Sigmoid colon (tissue), 7 donors: ENCODE results near the gene EVA1A. TPM values are rescaled to one million over a fixed set of nuclear protein-coding genes. Genes with fewer than 3 reads are reported as not detected.

Experiments used
- DNase-seq: peaks from one replicate; pipeline ENCODE4 v3.0.0-alpha.2; 2019
- H3K27ac ChIP-seq, 4 donors: fragments of 200-600 bp; sonication (generic); one replicate each; pipeline ENCODE4 v1.5.1; 2016 to 2019; ENCODE audit warnings: mild to moderate bottlenecking in 1 of 4
- H3K27me3 ChIP-seq, 3 donors: fragments of 200-600 bp; sonication (generic); one replicate each; pipeline ENCODE4 v1.5.1; 2019; ENCODE audit warnings: mild to moderate bottlenecking in 1 of 3
- H3K36me3 ChIP-seq, 4 donors: fragments of 200-600 bp; sonication (generic); one replicate each; pipeline ENCODE4 v1.5.1; 2016 to 2019
- H3K4me1 ChIP-seq, 4 donors: fragments of 200-600 bp; sonication (generic); one replicate each; pipeline ENCODE4 v1.5.1; 2017 to 2019
- H3K4me3 ChIP-seq, 4 donors: fragments of 200-600 bp; sonication (generic); one replicate each; pipeline ENCODE4 v1.5.1; 2017 to 2019; ENCODE audit warnings: mild to moderate bottlenecking in 2 of 4, moderate library complexity in 1 of 4
- H3K9me3 ChIP-seq, 4 donors: fragments of 200-600 bp in 3 of 4; sonication (generic) in 3 of 4; one replicate each; pipeline versions ENCODE4 v1.5.1 to v1.6.1; 2013 to 2019
- EP300 ChIP-seq, 4 donors: sonication (generic); formaldehyde crosslinking; IDR thresholded peaks; one replicate each; pipeline ENCODE4 v1.6.1; 2017; ENCODE audit warnings: antibody characterized with exemption in 4 of 4
- POLR2A ChIP-seq, 2 donors: fragments of 450-650 bp; IDR thresholded peaks; one replicate each; pipeline ENCODE4 v1.6.1; 2016; ENCODE audit warnings: antibody characterized with exemption in 2 of 2, mild to moderate bottlenecking in 2 of 2, moderate library complexity in 2 of 2
- POLR2AphosphoS5 ChIP-seq, 4 donors: sonication (generic); formaldehyde crosslinking; IDR thresholded peaks; one replicate each; pipeline ENCODE4 v1.6.1; 2017; ENCODE audit warnings: antibody characterized with exemption in 4 of 4
- WGBS, 2 donors: extraction: QIAGEN DNeasy Blood & Tissue Kit; methylation state at CpG; one replicate each; pipeline ENCODE4 v1.1.7; 2013; 5-methylcytosine and 5-hydroxymethylcytosine counted together
- intact Hi-C: fragments of 100-400 bp; cut with DNase I; formaldehyde crosslinking; loops from one replicate; pipeline ENCODE4 v1.15.1; 2023
- polyA plus RNA-seq, 3 donors: library from polyadenylated mRNA; stranded (reverse); fragments of 200-250 nt; gene quantifications; one replicate each; pipeline ENCODE4 v1.2.3, GENCODE V29; 2013
- total RNA-seq, 4 donors: library from RNA; depleted of rRNA; stranded (reverse); fragments of >200 nt; gene quantifications; one replicate each; pipeline ENCODE4 v1.1.0, GENCODE V29; 2016
- TF ChIP-seq, protein P1 (sequence below), 4 experiments: fragments of 450-650 bp in 3 of 4; fragments of 200-600 bp in 1 of 4; IDR thresholded peaks; one replicate each; pipeline ENCODE4 v1.5.1; 2016 to 2019; ENCODE audit warnings: antibody characterized with exemption in 4 of 4, mild to moderate bottlenecking in 3 of 4, moderate library complexity in 2 of 4
- donor health status: healthy with polysubstance abuse.
- donor health status: Bipolar disorder and iron deficiency.
- donor health status: healthy.

The EVA1A gene
- total and polyA plus RNA-seq, 7 donors = 1.2 to 5.4 (median 1.2) TPM; not detected in 4

DNA sequence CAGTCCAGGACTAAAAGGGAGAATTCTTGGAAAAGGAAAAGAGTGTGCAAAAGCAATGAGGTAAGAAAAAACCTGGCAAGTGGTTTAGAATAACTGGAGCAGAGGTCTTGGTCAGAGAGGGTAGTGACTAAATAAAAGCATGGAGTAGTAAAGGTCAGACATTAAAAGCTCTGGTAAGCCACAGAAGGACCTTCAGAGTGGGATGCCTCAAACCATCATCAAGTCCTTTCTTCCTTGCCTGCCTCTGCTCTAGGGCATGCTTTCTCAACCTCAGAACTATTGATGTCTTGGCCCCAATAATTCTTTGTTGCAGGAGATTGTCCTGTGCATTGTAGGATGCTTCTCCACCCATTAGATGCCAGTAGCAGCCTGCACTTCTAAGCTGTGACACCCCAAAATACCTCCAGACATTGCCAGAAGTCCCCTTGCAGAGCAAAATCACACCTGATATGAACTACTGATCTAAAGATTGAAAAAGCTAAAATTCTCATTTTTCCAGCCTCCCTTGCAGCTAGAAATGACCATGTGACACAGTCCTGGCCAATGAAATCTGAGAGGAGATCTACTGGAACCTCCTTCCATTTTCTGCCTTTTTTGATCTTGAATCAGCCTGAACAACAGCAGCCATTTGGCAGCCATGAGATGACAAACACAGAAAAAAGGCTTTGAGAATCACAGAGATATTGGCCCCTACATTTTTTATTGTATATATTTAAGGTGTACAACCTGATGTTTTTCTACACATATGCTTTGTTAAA, 48.1 kb downstream of the EVA1A start:
- Histone ChIP-seq H3K4me1 (no peaks in the 10 kb centered on the region), H3K36me3 (no peaks in the 10 kb centered on the region), H3K27me3 (no peaks in the 10 kb centered on the region), H3K9me3 (peaks cover 0 to 4% (median 0%) of the 10 kb centered on the region in 4 donors), H3K4me3 (no peak overlapping the region), H3K27ac (no peak overlapping the region)
- no peak for DNase-seq
- intact Hi-C loops = no loop called here
- TF ChIP-seq, protein P1, sequence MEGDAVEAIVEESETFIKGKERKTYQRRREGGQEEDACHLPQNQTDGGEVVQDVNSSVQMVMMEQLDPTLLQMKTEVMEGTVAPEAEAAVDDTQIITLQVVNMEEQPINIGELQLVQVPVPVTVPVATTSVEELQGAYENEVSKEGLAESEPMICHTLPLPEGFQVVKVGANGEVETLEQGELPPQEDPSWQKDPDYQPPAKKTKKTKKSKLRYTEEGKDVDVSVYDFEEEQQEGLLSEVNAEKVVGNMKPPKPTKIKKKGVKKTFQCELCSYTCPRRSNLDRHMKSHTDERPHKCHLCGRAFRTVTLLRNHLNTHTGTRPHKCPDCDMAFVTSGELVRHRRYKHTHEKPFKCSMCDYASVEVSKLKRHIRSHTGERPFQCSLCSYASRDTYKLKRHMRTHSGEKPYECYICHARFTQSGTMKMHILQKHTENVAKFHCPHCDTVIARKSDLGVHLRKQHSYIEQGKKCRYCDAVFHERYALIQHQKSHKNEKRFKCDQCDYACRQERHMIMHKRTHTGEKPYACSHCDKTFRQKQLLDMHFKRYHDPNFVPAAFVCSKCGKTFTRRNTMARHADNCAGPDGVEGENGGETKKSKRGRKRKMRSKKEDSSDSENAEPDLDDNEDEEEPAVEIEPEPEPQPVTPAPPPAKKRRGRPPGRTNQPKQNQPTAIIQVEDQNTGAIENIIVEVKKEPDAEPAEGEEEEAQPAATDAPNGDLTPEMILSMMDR (IDR thresholded peaks at IDR 0.05) = no peak
- TF ChIP-seq POLR2AphosphoS5 (IDR thresholded peaks at IDR 0.05) = no peak
- TF ChIP-seq EP300 (IDR thresholded peaks at IDR 0.05) = no peak
- TF ChIP-seq POLR2A (IDR thresholded peaks at IDR 0.05) = no peak

DNA sequence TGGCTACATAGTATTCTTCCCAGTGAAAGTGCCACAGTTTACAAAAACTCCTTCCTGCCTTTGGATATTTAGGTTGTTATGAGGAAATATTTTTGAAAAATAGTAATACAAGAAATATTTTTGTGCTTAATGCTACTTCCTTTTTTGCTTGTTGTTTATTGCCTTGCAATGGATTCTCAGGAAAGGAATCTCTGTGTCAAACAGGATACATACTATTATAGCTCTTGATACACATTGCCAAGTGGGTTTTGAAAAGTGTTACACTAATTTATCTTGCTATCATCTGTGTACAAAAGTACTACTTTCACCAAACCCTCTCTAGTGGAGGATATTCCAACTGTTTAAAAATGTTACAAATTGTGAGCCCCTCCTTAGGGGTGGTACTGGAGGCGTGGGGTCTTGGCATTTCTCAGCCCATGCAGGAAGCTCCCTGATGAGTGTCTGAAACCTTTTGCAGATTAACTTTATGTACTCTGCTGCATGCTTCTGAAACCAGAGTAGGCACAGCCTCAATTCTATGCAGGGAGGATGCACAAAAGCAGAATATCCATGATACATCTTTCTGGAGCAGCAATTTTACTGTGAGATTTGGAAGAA, 54.5 kb downstream of the EVA1A start:
- no peaks in the 10 kb centered on the region for H3K27me3 ChIP-seq
- no peaks in the 10 kb centered on the region for H3K36me3 ChIP-seq
- H3K9me3 ChIP-seq = no peaks in the 10 kb centered on the region
- no peak overlapping the region for H3K4me3 ChIP-seq
- no peaks in the 10 kb centered on the region for H3K4me1 ChIP-seq
- H3K27ac ChIP-seq = no peak overlapping the region
- DNase-seq = no peak
- intact Hi-C loops = no loop called here
- WGBS, 2 donors = 76 to 80% methylated on average over 1 of the region's 1 CpG
- TF ChIP-seq, protein P1 (IDR thresholded peaks at IDR 0.05) = no peak
- TF ChIP-seq POLR2A (IDR thresholded peaks at IDR 0.05) = no peak

DNA sequence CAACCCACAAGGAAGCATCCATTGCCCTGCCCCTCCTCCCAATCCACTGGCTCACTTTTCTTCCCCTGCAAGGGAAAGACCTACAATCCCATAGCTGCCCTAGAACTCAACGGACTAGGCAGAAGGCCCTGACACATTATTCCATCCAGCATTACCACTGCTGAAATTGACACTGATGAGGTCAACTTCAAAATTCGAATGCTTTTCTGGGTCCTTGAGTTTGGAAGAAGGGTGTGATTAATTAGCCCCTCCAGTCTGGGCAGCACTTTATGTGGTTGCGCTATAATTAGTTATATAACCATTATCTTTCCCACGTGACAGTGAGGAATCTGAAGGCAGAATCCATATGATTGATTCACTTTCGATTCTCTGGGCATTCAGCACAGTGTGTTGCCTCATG, 55.7 kb downstream of the EVA1A start:
- no peaks in the 10 kb centered on the region for H3K4me1 ChIP-seq
- WGBS, 2 donors = 74 to 88% methylated on average over 5 of the region's 5 CpGs
- H3K27ac ChIP-seq = no peak overlapping the region
- H3K36me3 ChIP-seq = no peaks in the 10 kb centered on the region
- DNase-seq = no peak
- H3K4me3 ChIP-seq = no peak overlapping the region
- H3K9me3 ChIP-seq = no peaks in the 10 kb centered on the region
- intact Hi-C loops = no loop called here
- no peak for TF ChIP-seq POLR2A (IDR thresholded peaks at IDR 0.05)
- TF ChIP-seq EP300 (IDR thresholded peaks at IDR 0.05) = no peak
- TF ChIP-seq, protein P1 (IDR thresholded peaks at IDR 0.05) = no peak
- TF ChIP-seq POLR2AphosphoS5 (IDR thresholded peaks at IDR 0.05) = no peak
- H3K27me3 ChIP-seq = no peaks in the 10 kb centered on the region

DNA sequence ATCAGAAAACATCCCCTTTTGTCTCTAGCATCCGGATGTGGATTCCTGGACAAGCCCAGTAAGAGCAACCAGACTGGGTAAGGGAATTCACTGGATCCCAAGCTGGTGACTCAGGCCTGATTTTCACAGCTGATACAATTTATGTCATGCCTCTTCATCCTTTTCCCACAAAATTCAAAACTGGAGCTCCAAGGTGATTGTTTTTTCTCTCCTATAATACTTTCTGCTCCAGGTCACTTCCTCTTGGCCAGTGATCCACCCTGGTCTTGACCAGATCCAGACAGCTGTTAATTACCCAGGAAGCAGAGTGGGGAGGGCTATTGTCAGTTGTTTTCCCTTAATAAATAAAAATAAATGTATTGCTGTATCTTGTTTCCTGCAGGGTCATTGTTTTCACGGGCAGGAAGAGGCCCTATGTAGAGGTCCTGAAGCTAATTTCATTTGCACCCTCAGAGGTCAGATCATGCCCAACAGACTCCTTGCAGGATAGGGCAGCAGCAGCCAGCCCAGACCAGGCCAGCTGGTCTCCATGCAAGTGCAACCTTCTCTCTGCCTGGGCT, 57.6 kb downstream of the EVA1A start:
- WGBS, 2 donors = 52% methylated on average over 2 of the region's 2 CpGs
- no peaks in the 10 kb centered on the region for H3K27me3 ChIP-seq
- intact Hi-C loops = no loop called here
- TF ChIP-seq, protein P1 (IDR thresholded peaks at IDR 0.05) = no peak
- H3K4me1 ChIP-seq = no peaks in the 10 kb centered on the region
- H3K36me3 ChIP-seq = no peaks in the 10 kb centered on the region
- H3K27ac ChIP-seq = no peak overlapping the region
- no peak for DNase-seq
- H3K9me3 ChIP-seq = no peaks in the 10 kb centered on the region
- H3K4me3 ChIP-seq = no peak overlapping the region
